Common myeloid progenitor, CD34-positive (primary cell): ENCODE data around the gene KCNMA1.

ENCODE experiments used
- CTCF ChIA-PET: fragments of 350-600 bp; sonication (Branson Sonifier 250); formaldehyde crosslinking; loops from one replicate; lab custom pipeline; 2021; ENCODE audit warnings: antibody characterized with exemption; lab: Charles Lee
- POLR2A ChIA-PET: fragments of 350-600 bp; sonication (Branson Sonifier 250); formaldehyde crosslinking; loops from one replicate; lab custom pipeline; 2021; ENCODE audit warnings: antibody characterized with exemption; lab: Charles Lee
- DNase-seq, 3 donors: peaks; one replicate each; pipeline versions ENCODE4 v3.0.0 to v3.0.0-alpha.2; 2013
- H3K27ac ChIP-seq, 2 experiments: 1 replicate in 1 of 2; 2 replicates in 1 of 2; pipeline ENCODE4 v1.7.0; 2013; ENCODE audit warnings: inconsistent platforms in 2 of 2, low read length in 2 of 2, mild to moderate bottlenecking in 2 of 2, low read depth in 1 of 2, moderate library complexity in 1 of 2; ENCODE audit not compliant: severe bottlenecking in 2 of 2, insufficient read depth in 1 of 2, poor library complexity in 1 of 2
- H3K27me3 ChIP-seq, 5 experiments: replicated peaks in 2 of 5; 1 replicate in 3 of 5; 2 replicates in 2 of 5; pipeline versions ENCODE4 v1.6.1 to v1.7.0; 2013; ENCODE audit warnings: low read length in 4 of 5, mild to moderate bottlenecking in 2 of 5, moderate library complexity in 2 of 5, inconsistent platforms in 1 of 5; ENCODE audit not compliant: insufficient read depth in 5 of 5, control insufficient read depth in 4 of 5
- H3K36me3 ChIP-seq, 4 experiments: 1 replicate in 2 of 4; 2 replicates in 2 of 4; pipeline versions ENCODE4 v1.6.1 to v1.7.0; 2013; ENCODE audit warnings: low read length in 3 of 4, control low read depth in 1 of 4, mild to moderate bottlenecking in 1 of 4; ENCODE audit not compliant: control insufficient read depth in 4 of 4, insufficient read depth in 4 of 4
- H3K4me1 ChIP-seq, 4 experiments: 1 replicate in 3 of 4; 2 replicates in 1 of 4; pipeline versions ENCODE4 v1.6.1 to v1.7.1; 2013; ENCODE audit warnings: low read length in 3 of 4, mild to moderate bottlenecking in 3 of 4, control low read depth in 1 of 4, inconsistent platforms in 1 of 4, moderate library complexity in 1 of 4; ENCODE audit not compliant: control insufficient read depth in 4 of 4, insufficient read depth in 4 of 4; ENCODE audit errors: control extremely low read depth in 1 of 4
- H3K4me3 ChIP-seq, 7 experiments: 1 replicate in 4 of 7; 2 replicates in 3 of 7; pipeline versions ENCODE4 v1.5.1 to v1.7.0; 2013; ENCODE audit warnings: mild to moderate bottlenecking in 7 of 7, low read length in 6 of 7, moderate library complexity in 6 of 7, inconsistent platforms in 2 of 7, low read depth in 2 of 7, control low read depth in 1 of 7; ENCODE audit not compliant: insufficient read depth in 4 of 7, control insufficient read depth in 1 of 7; ENCODE audit errors: extremely low read depth in 1 of 7
- H3K9me3 ChIP-seq, 5 experiments: 1 replicate in 4 of 5; 2 replicates in 1 of 5; pipeline versions ENCODE4 v1.6.1 to v1.7.1; 2013; ENCODE audit warnings: low read length in 4 of 5, mild to moderate bottlenecking in 2 of 5, inconsistent platforms in 1 of 5, low read depth in 1 of 5, moderate library complexity in 1 of 5; ENCODE audit not compliant: control insufficient read depth in 4 of 5, insufficient read depth in 2 of 5; ENCODE audit errors: control extremely low read depth in 1 of 5
- WGBS: methylation state at CpG from one replicate; pipeline ENCODE4 v1.1.5; 2013; ENCODE audit not compliant: insufficient coverage; 5-methylcytosine and 5-hydroxymethylcytosine counted together

The KCNMA1 gene

DNA sequence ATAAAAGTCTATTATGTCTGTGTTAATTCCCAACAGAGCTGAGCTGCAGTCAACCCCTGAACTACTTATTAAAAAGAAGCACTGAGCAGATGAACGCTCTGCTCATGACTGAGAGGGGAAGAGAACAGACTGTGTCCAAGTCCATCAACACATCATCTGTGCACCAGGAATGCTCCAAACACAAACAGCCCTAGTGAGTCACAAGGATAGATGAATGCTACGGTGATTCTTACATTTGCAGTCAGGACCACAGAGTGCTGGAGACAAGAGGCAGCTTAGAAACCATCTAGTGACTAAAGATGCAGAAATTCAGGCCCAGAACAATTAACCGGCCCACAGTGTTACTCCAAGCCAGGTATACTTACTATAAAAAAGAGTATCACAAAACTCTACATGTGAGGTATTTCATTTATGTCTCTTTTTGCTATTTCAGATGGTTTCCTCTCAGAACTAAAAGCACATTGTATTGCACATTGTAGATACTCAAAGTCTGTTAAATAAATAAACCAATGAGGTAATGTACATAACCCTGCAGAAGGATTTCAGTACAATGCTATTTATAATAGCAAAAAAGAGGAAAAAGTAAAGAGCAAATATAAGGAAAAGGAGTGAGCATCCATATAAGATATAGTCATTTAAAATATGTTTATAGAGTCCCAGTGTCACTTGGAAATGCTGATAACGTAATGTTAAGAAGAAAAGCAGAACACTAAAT lies 159.2 kb downstream of the KCNMA1 start:
- no peaks in the 10 kb centered on the region for H3K9me3 ChIP-seq
- H3K4me3 ChIP-seq, result no peak overlapping the region
- ChIA-PET CTCF (no interaction called here), POLR2A (no interaction called here)
- no peaks in the 10 kb centered on the region for H3K4me1 ChIP-seq
- no peaks in the 10 kb centered on the region for H3K36me3 ChIP-seq
- H3K27ac ChIP-seq, result no peak overlapping the region
- peaks cover 0 to 28% (median 11%) of the 10 kb centered on the region in 5 experiments for H3K27me3 ChIP-seq
- DNase-seq, result no peak
- 95% methylated on average over 3 of the region's 4 CpGs for WGBS

DNA sequence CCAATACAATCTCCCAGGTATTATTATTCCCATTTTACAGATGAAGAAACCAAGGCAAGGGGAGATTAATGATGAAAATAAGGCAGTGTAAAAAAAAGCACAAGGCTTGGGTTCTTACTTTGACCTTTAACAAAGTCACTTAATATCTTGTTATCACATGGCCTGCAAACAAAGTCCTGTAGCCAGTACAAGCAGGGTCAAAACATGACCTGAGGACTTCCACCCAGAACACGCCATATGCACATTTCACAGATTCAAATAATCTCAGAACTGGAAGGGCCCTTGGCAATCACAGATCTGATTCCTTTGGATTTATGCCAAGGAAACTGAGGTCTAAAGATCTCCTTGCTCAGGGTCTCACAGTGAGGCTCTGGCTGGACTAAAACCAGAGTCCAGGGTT lies 162.1 kb downstream of the KCNMA1 start:
- DNase-seq, result no peak
- H3K4me3 ChIP-seq, result no peak overlapping the region
- no peaks in the 10 kb centered on the region for H3K4me1 ChIP-seq
- H3K27ac ChIP-seq, result no peak overlapping the region
- ChIA-PET POLR2A (no interaction called here), CTCF (no interaction called here)
- 100% methylated on average over 1 of the region's 1 CpG for WGBS
- no peaks in the 10 kb centered on the region for H3K36me3 ChIP-seq
- H3K27me3 ChIP-seq, result peaks cover 0 to 17% (median 8%) of the 10 kb centered on the region in 5 experiments
- H3K9me3 ChIP-seq, result no peaks in the 10 kb centered on the region

GRCh38 chr10:77474939-77475338 lies 162.7 kb downstream of the KCNMA1 start:
- ChIA-PET CTCF (no interaction called here), POLR2A (no interaction called here)
- Histone ChIP-seq H3K27ac (no peak overlapping the region), H3K9me3 (no peaks in the 10 kb centered on the region), H3K4me1 (no peaks in the 10 kb centered on the region), H3K4me3 (no peak overlapping the region), H3K27me3 (peaks cover 0 to 17% (median 8%) of the 10 kb centered on the region in 5 experiments), H3K36me3 (no peaks in the 10 kb centered on the region)
- no peak for DNase-seq
- WGBS, result 94% methylated on average over 4 of the region's 5 CpGs

DNA sequence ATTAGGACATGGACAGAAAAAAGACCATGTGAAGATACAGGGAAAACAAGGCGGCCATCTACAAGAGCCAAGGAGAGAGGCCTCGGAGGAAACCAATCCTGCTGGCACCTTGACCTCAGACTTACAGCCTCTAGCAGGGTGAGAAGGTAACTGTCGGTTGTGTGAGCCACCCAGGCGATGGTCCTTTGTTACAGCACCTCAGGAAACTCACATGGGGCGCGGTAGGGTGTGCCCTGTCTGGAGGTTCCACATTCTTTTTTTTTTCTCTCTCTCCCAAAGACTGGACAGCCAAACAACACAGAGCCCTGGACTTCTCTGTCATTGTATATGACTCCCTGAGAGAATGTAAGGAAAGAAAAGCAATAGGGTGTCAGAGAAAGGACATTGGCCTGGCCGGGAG lies 163.2 kb downstream of the KCNMA1 start:
- Histone ChIP-seq H3K27ac (no peak overlapping the region), H3K9me3 (no peaks in the 10 kb centered on the region), H3K4me1 (no peaks in the 10 kb centered on the region), H3K36me3 (no peaks in the 10 kb centered on the region), H3K4me3 (no peak overlapping the region), H3K27me3 (peaks cover 0 to 17% (median 8%) of the 10 kb centered on the region in 5 experiments)
- CTCF ChIA-PET, result no interaction called here
- POLR2A ChIA-PET, result no interaction called here
- 96% methylated on average over 4 of the region's 7 CpGs for WGBS
- DNase-seq, result no peak

GRCh38 chr10:77472146-77472545 lies 165.5 kb downstream of the KCNMA1 start:
- POLR2A ChIA-PET, result no interaction called here
- H3K4me3 ChIP-seq, result no peak overlapping the region
- WGBS, result no CpG with 5 or more reads among the region's 2 CpGs

GRCh38 chr10:77471069-77471536 lies 166.5 kb downstream of the KCNMA1 start:
- Histone ChIP-seq H3K36me3 (no peaks in the 10 kb centered on the region), H3K4me1 (no peaks in the 10 kb centered on the region), H3K27me3 (peaks cover 0 to 8% (median 0%) of the 10 kb centered on the region in 5 experiments), H3K9me3 (no peaks in the 10 kb centered on the region), H3K4me3 (no peak overlapping the region), H3K27ac (no peak overlapping the region)
- POLR2A ChIA-PET, result no interaction called here
- DNase-seq, result peak in 1 of 3 donors; percentile 19
- WGBS, result 92% methylated on average over 2 of the region's 2 CpGs
- CTCF ChIA-PET, result no interaction called here

More at GRCh38 chr10:77472146-77472545, 165.5 kb downstream of the KCNMA1 start:
- Histone ChIP-seq H3K27ac (no peak overlapping the region), H3K4me1 (no peaks in the 10 kb centered on the region), H3K9me3 (no peaks in the 10 kb centered on the region), H3K27me3 (peaks cover 0 to 10% (median 3%) of the 10 kb centered on the region in 5 experiments), H3K36me3 (no peaks in the 10 kb centered on the region)
- CTCF ChIA-PET, result no interaction called here
- DNase-seq, result no peak

DNA sequence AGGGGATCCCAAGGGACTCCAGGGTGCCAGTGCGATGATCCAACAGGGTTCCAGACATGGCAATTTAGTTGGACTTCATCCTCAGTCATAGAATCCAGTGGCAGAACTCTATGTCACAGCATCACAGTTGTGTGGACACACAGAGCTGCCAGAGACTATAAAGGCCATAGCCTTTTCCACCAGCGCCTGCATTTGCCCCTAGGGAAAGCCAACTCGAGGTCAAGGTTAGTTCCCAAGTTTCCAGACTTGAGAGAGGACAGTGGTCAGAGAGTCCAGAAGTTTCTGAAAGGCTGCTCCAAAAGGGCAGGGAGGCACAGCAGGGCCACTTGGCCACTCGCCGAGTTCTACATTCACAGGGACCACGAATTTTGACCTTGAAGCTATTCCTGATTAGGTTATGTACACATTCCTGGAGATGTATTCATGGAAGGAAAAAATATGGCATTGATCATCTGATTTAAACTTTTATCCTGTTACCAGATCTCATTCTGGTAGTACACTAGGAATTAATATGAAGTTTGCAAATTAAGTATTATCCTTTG lies 170.1 kb downstream of the KCNMA1 start:
- no peaks in the 10 kb centered on the region for H3K4me1 ChIP-seq
- no peak overlapping the region for H3K27ac ChIP-seq
- POLR2A ChIA-PET, result no interaction called here
- H3K36me3 ChIP-seq, result no peaks in the 10 kb centered on the region
- CTCF ChIA-PET, result no interaction called here
- DNase-seq, result no peak
- peaks cover 0 to 10% (median 0%) of the 10 kb centered on the region in 5 experiments for H3K27me3 ChIP-seq
- H3K9me3 ChIP-seq, result no peaks in the 10 kb centered on the region
- no peak overlapping the region for H3K4me3 ChIP-seq
- 92% methylated on average over 5 of the region's 6 CpGs for WGBS
